Measurements from ENCODE around the gene IRAK3.
"Not testable (repeated sequence)": the region's sequence is repeated elsewhere in the genome, so short reads cannot be mapped to it uniquely, and the experiment has no call there.

The IRAK3 gene

GRCh38 chr12:66262737-66263136 is 73.7 kb downstream of the IRAK3 start:
- DNase-seq (ENCODE audit: low spot score), result no peak

GRCh38 chr12:66268562-66268961 is 79.5 kb downstream of the IRAK3 start:
- DNase-seq (ENCODE audit: low spot score), result no peak

DNA sequence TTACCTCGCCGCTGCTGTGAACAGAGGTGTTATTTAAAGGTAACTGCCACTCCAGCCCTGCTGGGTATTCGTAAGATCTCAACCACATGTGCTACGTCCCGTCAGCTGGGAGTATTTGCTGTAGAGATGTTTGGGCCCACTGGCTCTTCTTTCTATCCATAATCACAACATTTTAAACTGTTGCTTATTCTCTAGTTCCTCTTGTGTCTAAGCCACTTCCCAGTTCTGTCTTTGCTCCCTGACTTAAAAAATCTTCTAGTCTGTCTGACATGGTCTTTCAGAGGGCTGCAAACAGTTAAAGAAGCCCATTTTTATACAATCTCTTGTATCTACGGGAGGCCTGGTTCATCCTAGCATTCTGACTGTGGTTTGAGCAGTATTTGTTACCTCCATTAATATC is 80.1 kb downstream of the IRAK3 start:
- no peak for DNase-seq (ENCODE audit: low spot score)

- peak; percentile 42 for DNase-seq (ENCODE audit: low spot score)
Measured at GRCh38 chr12:66269757-66270383, 80.9 kb downstream of the IRAK3 start.

- no peak for DNase-seq (ENCODE audit: low spot score)
Measured at GRCh38 chr12:66270613-66271012, 81.6 kb downstream of the IRAK3 start.

GRCh38 chr12:66272650-66273049 is 83.6 kb downstream of the IRAK3 start:
- no peak for DNase-seq (ENCODE audit: low spot score)

DNA sequence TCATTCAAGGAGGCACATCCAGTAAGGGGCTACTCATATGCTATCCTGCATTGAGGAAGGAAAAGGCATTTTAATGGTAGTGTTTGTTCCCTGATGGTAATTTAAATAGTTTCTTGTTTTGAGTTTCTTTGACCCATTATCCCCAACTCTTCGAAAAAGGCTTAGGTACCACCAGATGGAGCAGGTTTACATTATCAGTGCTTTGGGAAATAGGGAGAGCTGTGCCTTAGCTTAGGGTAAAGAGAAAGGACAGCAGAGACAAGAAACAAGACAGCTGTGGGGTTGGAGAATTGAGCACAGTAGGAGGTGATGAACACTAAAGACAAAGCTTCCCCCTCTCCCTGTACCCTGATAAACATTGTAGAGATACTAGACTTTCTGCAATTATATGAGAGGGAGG is 84.1 kb downstream of the IRAK3 start:
- DNase-seq (ENCODE audit: low spot score), result no peak

GRCh38 chr12:66275040-66275439 is 86.0 kb downstream of the IRAK3 start:
- no peak for DNase-seq (ENCODE audit: low spot score)

DNA sequence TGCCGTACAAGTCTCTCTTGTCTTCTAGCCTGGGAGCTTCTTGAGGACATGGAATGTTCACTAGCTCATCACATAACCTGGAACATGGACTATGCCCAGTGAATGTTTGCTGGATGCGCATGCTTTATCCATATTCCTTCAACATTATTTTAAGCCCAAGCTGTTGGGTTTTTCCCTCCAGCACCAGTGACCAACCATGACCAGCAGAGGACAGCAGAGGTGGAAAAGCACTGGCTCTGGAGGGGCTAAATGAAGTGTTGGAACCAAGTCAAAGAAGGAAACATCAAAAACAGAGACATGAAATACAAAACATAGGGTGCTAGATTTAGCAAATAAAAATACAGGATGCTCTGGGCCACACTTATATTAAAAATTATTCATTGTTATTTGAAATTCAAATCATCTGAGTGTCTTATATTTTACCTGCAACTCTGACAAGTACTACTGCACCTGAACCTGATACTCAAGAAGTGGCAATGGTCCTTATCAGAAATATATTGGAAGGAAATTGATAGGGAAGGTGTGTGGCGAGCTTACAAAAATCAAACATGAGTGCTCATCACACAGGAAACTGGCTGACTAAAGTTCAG is 90.2 kb downstream of the IRAK3 start:
- no peak for DNase-seq (ENCODE audit: low spot score)

DNA sequence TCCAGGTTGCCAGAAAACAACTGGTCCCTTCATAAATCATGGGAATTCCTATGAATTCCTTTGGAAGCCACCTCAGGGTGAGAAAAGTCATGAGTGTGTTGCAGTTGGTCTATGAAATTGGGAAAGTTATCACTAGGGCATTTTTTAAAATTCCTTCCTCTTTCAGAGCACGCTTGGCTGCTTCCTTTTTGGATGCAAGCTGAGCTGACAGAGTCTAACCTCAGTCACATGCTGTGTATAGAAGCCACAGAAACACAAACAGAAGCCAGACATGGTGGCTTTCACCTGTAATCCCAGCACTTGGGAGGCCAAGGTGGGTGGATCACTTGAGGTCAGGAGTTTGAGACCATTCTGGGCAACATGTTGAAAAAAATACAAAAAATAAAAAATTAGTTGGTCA is 91.5 kb downstream of the IRAK3 start:
- DNase-seq (ENCODE audit: low spot score), result no peak

GRCh38 chr12:66282244-66282643 is 93.2 kb downstream of the IRAK3 start:
- DNase-seq (ENCODE audit: low spot score), result no peak

DNA sequence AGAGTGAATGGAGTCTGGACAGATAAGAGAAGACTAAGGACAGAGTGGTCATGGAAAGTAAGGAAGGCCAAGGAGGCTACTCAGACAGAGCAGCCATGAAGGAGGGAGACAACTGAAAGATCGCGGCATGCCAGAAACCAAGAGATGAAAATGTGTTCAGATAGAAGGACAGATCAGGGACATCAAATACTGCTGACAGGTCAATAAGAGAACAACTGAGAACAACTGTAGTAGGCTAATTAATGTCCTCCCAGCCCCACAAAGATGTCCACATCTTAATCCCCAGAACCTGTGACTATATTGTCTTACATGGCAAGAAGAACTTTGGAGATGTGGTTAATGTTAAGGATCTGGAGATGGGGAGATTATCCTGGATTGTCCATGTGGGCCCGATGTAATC is 98.3 kb downstream of the IRAK3 start:
- DNase-seq (ENCODE audit: low spot score), result no peak

DNA sequence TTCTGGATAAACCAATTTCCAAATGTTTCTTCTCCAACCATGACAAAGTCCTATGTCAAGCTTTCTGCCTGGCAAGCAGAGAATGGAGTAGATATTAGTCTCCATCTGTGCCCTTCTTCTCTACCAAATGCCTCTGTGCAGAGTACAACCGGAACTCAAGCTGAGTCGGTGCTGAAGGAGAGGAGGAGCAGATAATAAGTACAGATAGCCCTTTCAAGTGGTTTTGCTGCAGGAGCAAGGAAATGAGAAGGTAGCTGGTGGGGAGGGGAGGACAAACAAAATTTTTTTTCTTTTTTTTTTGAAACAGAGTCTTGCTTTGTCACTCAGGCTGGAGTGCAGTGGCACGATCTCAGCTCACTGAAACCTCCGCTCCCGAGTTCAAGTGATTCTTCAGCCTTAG is 99.1 kb downstream of the IRAK3 start:
- DNase-seq (ENCODE audit: low spot score), result no peak

- DNase-seq (ENCODE audit: low spot score), result no peak
Measured at GRCh38 chr12:66289485-66289884, 100.5 kb downstream of the IRAK3 start.

- DNase-seq (ENCODE audit: low spot score), result no peak
Measured at GRCh38 chr12:66290716-66291200, 101.7 kb downstream of the IRAK3 start.

- no peak for DNase-seq (ENCODE audit: low spot score)
Measured at GRCh38 chr12:66296176-66296683, 107.2 kb downstream of the IRAK3 start.

GRCh38 chr12:66297080-66297479 is 108.1 kb downstream of the IRAK3 start:
- DNase-seq (ENCODE audit: low spot score), result no peak

GRCh38 chr12:66297923-66298322 is 108.9 kb downstream of the IRAK3 start:
- no peak for DNase-seq (ENCODE audit: low spot score)

DNA sequence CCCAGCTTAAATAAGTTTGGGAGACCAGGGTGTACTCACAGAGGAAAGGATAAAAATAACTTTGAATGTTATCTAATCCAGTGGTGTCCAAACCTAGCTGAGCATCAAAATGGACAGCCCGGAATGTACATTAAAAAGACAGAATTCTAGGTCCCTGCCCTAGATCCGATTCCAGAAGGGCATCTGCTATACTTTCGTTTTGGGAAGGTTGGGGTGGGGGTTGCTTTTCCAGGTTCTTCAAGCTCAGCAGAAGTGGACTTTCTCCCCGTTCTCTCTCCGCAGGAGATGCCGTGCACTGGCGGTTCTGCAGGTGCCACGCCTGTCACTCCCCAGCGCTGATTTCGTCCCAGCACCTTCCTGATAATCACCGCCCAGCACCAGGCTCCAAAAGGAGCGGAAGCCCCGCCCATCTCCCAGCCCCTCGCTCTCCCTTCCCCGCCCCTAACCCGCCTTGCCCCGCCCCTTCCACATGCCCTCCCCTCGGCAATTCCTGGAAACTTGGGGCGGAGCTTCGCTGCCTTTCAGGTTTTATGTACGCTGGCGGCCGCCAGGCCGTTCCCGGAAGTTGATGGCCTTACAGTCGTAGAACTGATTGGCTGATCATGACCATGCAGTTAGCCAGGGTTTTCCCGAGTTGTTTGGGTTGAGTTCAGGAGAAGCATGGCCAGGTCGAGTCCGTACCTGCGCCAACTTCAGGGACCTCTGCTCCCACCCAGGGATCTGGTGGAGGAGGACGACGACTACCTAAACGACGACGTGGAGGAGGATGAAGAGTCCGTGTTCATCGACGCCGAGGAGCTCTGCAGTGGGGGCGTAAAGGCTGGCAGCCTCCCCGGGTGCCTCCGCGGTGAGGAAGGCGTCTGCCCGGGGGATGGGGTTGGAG is 113.2 kb downstream of the IRAK3 start, which contains the start of gene HELB:
Gene HELB, plus strand, starts transcription at position 550 of the 883 bp plus-strand sequence. Its CDS starts 111 bp downstream, at position 661.
- DNase-seq (ENCODE audit: low spot score), result peak; percentile 96

- no peak for DNase-seq (ENCODE audit: low spot score)
Measured at GRCh38 chr12:66302827-66303169, 113.8 kb downstream of the IRAK3 start.

GRCh38 chr12:66303316-66303804 is 114.3 kb downstream of the IRAK3 start:
- DNase-seq (ENCODE audit: low spot score), result not testable (repeated sequence)

Data from hematopoietic multipotent progenitor cell treated with erythropoietin and hydrocortisone succinate and interleukin-3 and kit ligand, for 17 days (in vitro differentiated cells).